LHCN-M2 (cell line): ENCODE measurements around the gene ECE1. TPM values are rescaled to one million over a fixed set of nuclear protein-coding genes. Genes with fewer than 3 reads are reported as not detected.
"Not testable (repeated sequence)": the region's sequence is repeated elsewhere in the genome, so short reads cannot be mapped to it uniquely, and the experiment has no call there.

ENCODE experiments used
- DNase-seq: peaks from one replicate; pipeline ENCODE4 v3.0.0-alpha.2; 2012; ENCODE audit warnings: low read depth
- total RNA-seq: library from RNA; depleted of rRNA; stranded (reverse); fragments of >200 nt; gene quantifications from 2 replicates; pipeline ENCODE4 v1.2.3, GENCODE V29; 2014

ECE1 gene
- total RNA-seq, 1 experiment from 2014 or later, result 50.5 TPM

- DNase-seq, result no peak
Measured at GRCh38 chr1:21292984-21293536, 2.8 kb upstream of the ECE1 start.

- no peak for DNase-seq
Measured at GRCh38 chr1:21292503-21292983, 2.3 kb upstream of the ECE1 start.

- no peak for DNase-seq
Measured at GRCh38 chr1:21291964-21292363, 1.7 kb upstream of the ECE1 start.

- no peak for DNase-seq
Measured at GRCh38 chr1:21291184-21291583, 921 bp upstream of the ECE1 start.

- DNase-seq, result no peak
Measured at GRCh38 chr1:21290546-21290944, 282 bp upstream of the ECE1 start.

GRCh38 chr1:21289127-21289526 lies 1.1 kb downstream of the ECE1 start:
- DNase-seq, result no peak

- no peak for DNase-seq
Measured at GRCh38 chr1:21287905-21288514, 2.3 kb downstream of the ECE1 start.

- DNase-seq, result not testable (repeated sequence)
Measured at GRCh38 chr1:21285386-21285785, 4.9 kb downstream of the ECE1 start.

- DNase-seq, result no peak
Measured at GRCh38 chr1:21285055-21285372, 5.2 kb downstream of the ECE1 start.

GRCh38 chr1:21284206-21285054 lies 5.8 kb downstream of the ECE1 start:
- no peak for DNase-seq

GRCh38 chr1:21283524-21283923 lies 6.7 kb downstream of the ECE1 start:
- DNase-seq, result no peak

GRCh38 chr1:21282020-21282419 lies 8.2 kb downstream of the ECE1 start:
- not testable (repeated sequence) for DNase-seq

- DNase-seq, result no peak
Measured at GRCh38 chr1:21280482-21280881, 9.8 kb downstream of the ECE1 start.

GRCh38 chr1:21280011-21280471 lies 10.2 kb downstream of the ECE1 start:
- DNase-seq, result no peak

GRCh38 chr1:21278860-21279845 lies 11.1 kb downstream of the ECE1 start:
- DNase-seq, result peak; percentile 28

GRCh38 chr1:21278208-21278859 lies 11.9 kb downstream of the ECE1 start:
- DNase-seq, result no peak

- DNase-seq, result no peak
Measured at GRCh38 chr1:21277180-21277579, 13.1 kb downstream of the ECE1 start.

GRCh38 chr1:21272540-21272939 lies 17.7 kb downstream of the ECE1 start:
- no peak for DNase-seq

GRCh38 chr1:21271550-21271949 lies 18.7 kb downstream of the ECE1 start:
- no peak for DNase-seq

- DNase-seq, result peak; percentile 53
Measured at GRCh38 chr1:21270086-21270689, 20.1 kb downstream of the ECE1 start.
